Skeletal muscle tissue (tissue), 4 donors: ENCODE results near the gene PLXNB2. TPM values are rescaled to one million over a fixed set of nuclear protein-coding genes. Genes with fewer than 3 reads are reported as not detected.

Source experiments
- H3K27ac ChIP-seq: one replicate; pipeline ENCODE4 v1.7.0; 2013; ENCODE audit warnings: mild to moderate bottlenecking, low read depth, low read length, inconsistent platforms
- H3K27me3 ChIP-seq, 3 donors: one replicate each; pipeline ENCODE4 v1.7.0; 2013; ENCODE audit warnings: low read length in 3 of 3; ENCODE audit not compliant: control insufficient read depth in 3 of 3, insufficient read depth in 3 of 3
- H3K36me3 ChIP-seq, 3 donors: one replicate each; pipeline ENCODE4 v1.7.0; 2013; ENCODE audit warnings: low read length in 3 of 3; ENCODE audit not compliant: control insufficient read depth in 3 of 3, insufficient read depth in 3 of 3
- H3K4me1 ChIP-seq, 3 donors: one replicate each; pipeline ENCODE4 v1.7.0; 2013; ENCODE audit warnings: low read length in 3 of 3, mild to moderate bottlenecking in 3 of 3; ENCODE audit not compliant: control insufficient read depth in 3 of 3, insufficient read depth in 3 of 3
- H3K4me3 ChIP-seq, 3 donors: one replicate each; pipeline ENCODE4 v1.7.0; 2013; ENCODE audit warnings: low read length in 3 of 3
- H3K9ac ChIP-seq, 3 donors: one replicate each; pipeline ENCODE4 v1.7.0; 2013; ENCODE audit warnings: low read length in 3 of 3, mild to moderate bottlenecking in 3 of 3, moderate library complexity in 2 of 3, low read depth in 1 of 3
- H3K9me3 ChIP-seq, 3 donors: one replicate each; pipeline ENCODE4 v1.7.0; 2013; ENCODE audit warnings: low read length in 3 of 3; ENCODE audit not compliant: control insufficient read depth in 3 of 3
- total RNA-seq: library from RNA; depleted of rRNA; stranded (reverse); fragments of >200 nt; gene quantifications from one replicate; pipeline ENCODE4 v1.2.3, GENCODE V29; 2014
- donor health status: Osteomylitis.

PLXNB2 gene, protein sequence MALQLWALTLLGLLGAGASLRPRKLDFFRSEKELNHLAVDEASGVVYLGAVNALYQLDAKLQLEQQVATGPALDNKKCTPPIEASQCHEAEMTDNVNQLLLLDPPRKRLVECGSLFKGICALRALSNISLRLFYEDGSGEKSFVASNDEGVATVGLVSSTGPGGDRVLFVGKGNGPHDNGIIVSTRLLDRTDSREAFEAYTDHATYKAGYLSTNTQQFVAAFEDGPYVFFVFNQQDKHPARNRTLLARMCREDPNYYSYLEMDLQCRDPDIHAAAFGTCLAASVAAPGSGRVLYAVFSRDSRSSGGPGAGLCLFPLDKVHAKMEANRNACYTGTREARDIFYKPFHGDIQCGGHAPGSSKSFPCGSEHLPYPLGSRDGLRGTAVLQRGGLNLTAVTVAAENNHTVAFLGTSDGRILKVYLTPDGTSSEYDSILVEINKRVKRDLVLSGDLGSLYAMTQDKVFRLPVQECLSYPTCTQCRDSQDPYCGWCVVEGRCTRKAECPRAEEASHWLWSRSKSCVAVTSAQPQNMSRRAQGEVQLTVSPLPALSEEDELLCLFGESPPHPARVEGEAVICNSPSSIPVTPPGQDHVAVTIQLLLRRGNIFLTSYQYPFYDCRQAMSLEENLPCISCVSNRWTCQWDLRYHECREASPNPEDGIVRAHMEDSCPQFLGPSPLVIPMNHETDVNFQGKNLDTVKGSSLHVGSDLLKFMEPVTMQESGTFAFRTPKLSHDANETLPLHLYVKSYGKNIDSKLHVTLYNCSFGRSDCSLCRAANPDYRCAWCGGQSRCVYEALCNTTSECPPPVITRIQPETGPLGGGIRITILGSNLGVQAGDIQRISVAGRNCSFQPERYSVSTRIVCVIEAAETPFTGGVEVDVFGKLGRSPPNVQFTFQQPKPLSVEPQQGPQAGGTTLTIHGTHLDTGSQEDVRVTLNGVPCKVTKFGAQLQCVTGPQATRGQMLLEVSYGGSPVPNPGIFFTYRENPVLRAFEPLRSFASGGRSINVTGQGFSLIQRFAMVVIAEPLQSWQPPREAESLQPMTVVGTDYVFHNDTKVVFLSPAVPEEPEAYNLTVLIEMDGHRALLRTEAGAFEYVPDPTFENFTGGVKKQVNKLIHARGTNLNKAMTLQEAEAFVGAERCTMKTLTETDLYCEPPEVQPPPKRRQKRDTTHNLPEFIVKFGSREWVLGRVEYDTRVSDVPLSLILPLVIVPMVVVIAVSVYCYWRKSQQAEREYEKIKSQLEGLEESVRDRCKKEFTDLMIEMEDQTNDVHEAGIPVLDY (N-terminal part only)
- total RNA-seq = 48.5 TPM

DNA sequence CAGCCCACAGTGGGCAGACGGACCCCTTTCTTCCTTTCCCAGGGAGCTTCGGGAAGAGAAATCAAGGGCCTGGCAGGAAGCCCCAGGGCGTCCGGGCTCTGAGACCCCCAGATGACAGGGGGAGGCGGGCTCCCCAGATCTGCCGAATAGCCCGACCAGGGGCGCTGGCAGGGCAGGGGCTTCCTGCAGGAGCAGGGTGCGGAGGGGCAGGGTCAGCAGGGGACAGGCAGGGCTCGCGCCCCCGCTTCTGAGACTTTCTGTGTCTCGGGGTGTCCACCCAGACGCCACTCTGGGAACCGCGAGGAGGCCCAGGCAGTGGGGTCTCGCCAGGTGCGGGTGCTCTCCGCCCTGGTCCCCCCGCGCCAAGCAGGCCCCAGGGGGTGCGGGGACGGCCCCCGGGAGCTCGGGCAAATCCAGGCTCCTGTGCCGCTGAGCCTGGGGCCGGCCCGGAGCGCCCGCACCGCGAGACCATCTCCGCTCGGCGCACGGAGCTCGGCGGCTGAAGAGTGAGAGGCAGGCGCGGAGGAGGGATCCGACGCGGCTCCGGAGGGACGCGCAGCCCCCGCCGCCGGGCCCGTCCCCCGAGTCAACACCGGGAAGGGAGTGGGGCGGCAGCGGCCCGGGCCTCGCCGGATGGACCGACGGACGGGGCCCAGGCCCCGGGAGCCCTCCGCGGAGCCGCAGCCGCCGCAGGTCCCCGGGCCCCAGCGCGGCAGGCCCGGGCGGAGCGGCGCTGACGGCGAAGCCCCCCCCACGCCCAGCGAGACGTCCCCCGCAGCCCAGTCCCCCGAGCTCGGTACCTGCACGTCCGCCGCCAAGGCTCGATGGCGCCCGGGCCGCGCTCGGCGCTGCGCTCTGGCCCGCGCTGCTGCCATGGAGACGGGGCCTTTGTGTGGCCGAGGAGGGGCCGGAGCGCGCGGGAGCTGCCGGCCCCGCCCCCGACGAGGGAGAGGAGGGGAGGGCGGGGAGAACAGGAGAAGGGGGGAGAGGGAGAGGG lies at the start of gene PLXNB2:
Gene PLXNB2, minus strand, starts transcription at position 894 of the 997 bp plus-strand sequence. CDS start 17,062 bp downstream, outside the sequence.
- peaks cover 0 to 2% (median 0%) of the 10 kb centered on the region in 3 donors for H3K27me3 ChIP-seq
- H3K4me1 ChIP-seq = peaks cover 46 to 58% (median 53%) of the 10 kb centered on the region in 3 donors
- H3K27ac ChIP-seq = peak within 1 kb of the TSS; percentile 72
- peak within 1 kb of the TSS; percentile 68 to 74 (median 70) for H3K9ac ChIP-seq
- H3K36me3 ChIP-seq = no peaks in the 10 kb centered on the region
- peak within 1 kb of the TSS; percentile 69 to 76 (median 72) for H3K4me3 ChIP-seq
- H3K9me3 ChIP-seq = no peaks in the 10 kb centered on the region

DNA sequence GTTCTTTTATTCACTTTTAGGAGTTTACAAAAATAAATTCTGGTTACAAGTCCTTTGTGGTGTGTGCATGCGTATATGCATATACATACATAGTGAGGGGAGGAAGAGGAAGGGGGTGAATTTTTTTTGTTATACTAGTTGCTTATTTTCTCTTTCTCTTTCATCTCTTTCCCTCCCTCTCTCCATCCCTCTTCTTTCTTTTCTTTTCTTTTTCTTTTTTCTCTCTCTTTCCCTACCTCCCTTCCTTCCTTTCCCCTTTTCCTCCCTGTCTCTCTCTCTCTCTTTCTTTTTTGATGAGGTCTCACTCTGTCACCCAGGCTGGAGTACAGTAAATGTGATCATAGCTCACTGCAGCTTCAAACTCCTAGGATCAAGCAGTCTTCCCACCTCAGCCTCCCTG lies 49.8 kb upstream of the PLXNB2 start:
- no peak overlapping the region for H3K9ac ChIP-seq
- no peak overlapping the region for H3K27ac ChIP-seq
- H3K36me3 ChIP-seq = peaks cover 5 to 18% (median 7%) of the 10 kb centered on the region in 3 donors
- peaks cover 0 to 15% (median 11%) of the 10 kb centered on the region in 3 donors for H3K4me1 ChIP-seq
- H3K9me3 ChIP-seq = no peaks in the 10 kb centered on the region
- no peak overlapping the region for H3K4me3 ChIP-seq
- no peaks in the 10 kb centered on the region for H3K27me3 ChIP-seq

DNA sequence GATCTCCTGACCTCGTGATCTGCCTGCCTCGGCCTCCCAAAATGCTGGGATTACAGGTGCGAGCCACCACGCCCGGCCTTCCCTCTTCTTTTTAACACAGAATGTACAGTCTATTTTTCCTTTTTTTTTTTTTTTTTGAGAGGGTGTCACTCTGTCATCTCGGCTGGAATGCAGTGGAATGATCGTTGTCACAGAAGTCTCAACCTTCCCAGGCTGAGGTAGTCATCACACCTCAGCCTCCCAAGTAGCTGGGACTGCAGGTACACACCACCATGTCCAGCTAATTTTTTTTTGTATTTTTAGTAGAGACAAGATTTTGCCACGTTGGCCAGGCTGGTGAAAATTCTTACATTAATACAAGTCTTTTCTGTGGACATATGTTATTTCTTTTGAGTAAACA lies 48.7 kb upstream of the PLXNB2 start:
- Histone ChIP-seq H3K27me3 (no peaks in the 10 kb centered on the region), H3K4me3 (no peak overlapping the region), H3K36me3 (peaks cover 5 to 16% (median 5%) of the 10 kb centered on the region in 3 donors), H3K9me3 (no peaks in the 10 kb centered on the region), H3K4me1 (peaks cover 0 to 8% (median 3%) of the 10 kb centered on the region in 3 donors), H3K9ac (no peak overlapping the region), H3K27ac (no peak overlapping the region)

DNA sequence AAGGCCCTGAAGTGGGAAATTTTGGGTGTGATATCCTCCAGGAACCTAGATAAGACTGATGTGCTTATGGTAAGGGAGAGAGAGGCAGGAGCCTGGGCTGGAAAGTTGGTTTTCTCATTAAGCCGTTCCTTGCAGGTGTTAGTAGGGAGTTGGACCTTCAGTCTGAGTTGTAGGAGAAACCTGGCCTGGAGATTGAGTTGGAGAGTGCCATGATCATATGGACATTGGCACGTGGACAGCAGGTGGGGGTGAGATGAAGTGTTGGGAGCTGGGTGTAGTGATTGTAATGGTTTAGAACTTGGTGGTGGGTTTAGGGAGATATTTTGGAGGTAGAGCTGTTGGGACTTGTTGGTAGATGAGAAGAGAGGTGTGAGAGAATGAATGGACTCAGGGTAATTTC lies 40.6 kb upstream of the PLXNB2 start:
- Histone ChIP-seq H3K9me3 (no peaks in the 10 kb centered on the region), H3K4me3 (no peak overlapping the region), H3K27ac (no peak overlapping the region), H3K9ac (no peak overlapping the region), H3K36me3 (peaks cover 5 to 13% (median 6%) of the 10 kb centered on the region in 3 donors), H3K27me3 (no peaks in the 10 kb centered on the region), H3K4me1 (peaks cover 8 to 20% (median 14%) of the 10 kb centered on the region in 3 donors)

DNA sequence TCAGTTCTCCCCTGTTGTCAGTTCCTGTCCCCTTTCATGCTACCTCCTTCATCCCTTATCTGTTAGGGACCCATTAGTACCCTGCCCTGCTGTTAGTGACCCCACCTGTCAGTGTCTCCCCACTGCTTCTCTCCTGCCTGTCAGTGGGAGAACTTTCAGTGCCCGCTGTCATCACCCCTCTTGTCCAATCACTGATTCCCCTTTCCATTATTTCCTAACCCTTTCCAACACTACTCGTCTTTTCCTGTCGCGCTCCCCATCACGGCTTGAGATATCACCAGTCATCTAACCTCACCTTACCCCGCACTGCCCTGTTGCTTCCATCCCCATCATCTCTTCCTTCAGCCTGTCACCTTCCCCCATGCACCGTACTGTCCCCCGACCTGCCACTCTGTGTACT lies 39.7 kb upstream of the PLXNB2 start:
- Histone ChIP-seq H3K4me1 (peaks cover 16 to 28% (median 22%) of the 10 kb centered on the region in 3 donors), H3K9me3 (no peaks in the 10 kb centered on the region), H3K36me3 (peaks cover 2 to 10% (median 5%) of the 10 kb centered on the region in 3 donors), H3K27ac (no peak overlapping the region), H3K27me3 (no peaks in the 10 kb centered on the region), H3K4me3 (peak overlapping the region in 1 of 3 donors; percentile 2), H3K9ac (peak overlapping the region in 2 of 3 donors; percentile 32 to 60)

- peaks cover 19 to 31% (median 24%) of the 10 kb centered on the region in 3 donors for H3K4me1 ChIP-seq
- no peaks in the 10 kb centered on the region for H3K27me3 ChIP-seq
- peak overlapping the region in 2 of 3 donors; percentile 32 to 43 for H3K9ac ChIP-seq
- H3K27ac ChIP-seq = no peak overlapping the region
- no peak overlapping the region for H3K4me3 ChIP-seq
- H3K9me3 ChIP-seq = no peaks in the 10 kb centered on the region
- H3K36me3 ChIP-seq = peaks cover 2 to 10% (median 5%) of the 10 kb centered on the region in 3 donors
Observed at GRCh38 chr22:50346470-50346869, 39.0 kb upstream of the PLXNB2 start.

- peaks cover 19 to 31% (median 24%) of the 10 kb centered on the region in 3 donors for H3K4me1 ChIP-seq
- H3K27me3 ChIP-seq = no peaks in the 10 kb centered on the region
Observed at GRCh38 chr22:50343541-50343935, 36.1 kb upstream of the PLXNB2 start.

GRCh38 chr22:50342651-50343540 lies 35.5 kb upstream of the PLXNB2 start, which contains the start of gene PPP6R2:
Gene PPP6R2, plus strand, starts transcription at chr22:50343327. Its CDS starts 50,582 bp downstream, at chr22:50393909.
- Histone ChIP-seq H3K9ac (peak within 1 kb of the TSS; percentile 81 to 89 (median 86)), H3K36me3 (peaks cover 2 to 10% (median 3%) of the 10 kb centered on the region in 3 donors), H3K27ac (peak within 1 kb of the TSS; percentile 79), H3K4me1 (peaks cover 19 to 28% (median 21%) of the 10 kb centered on the region in 3 donors), H3K9me3 (no peaks in the 10 kb centered on the region), H3K27me3 (no peaks in the 10 kb centered on the region), H3K4me3 (peak within 1 kb of the TSS; percentile 75 to 80 (median 79))

More at GRCh38 chr22:50343541-50343935, 36.1 kb upstream of the PLXNB2 start:
- peak overlapping the region; percentile 56 to 79 (median 79) for H3K4me3 ChIP-seq
- peak overlapping the region; percentile 81 to 89 (median 86) for H3K9ac ChIP-seq
- peaks cover 2 to 10% (median 5%) of the 10 kb centered on the region in 3 donors for H3K36me3 ChIP-seq
- peak overlapping the region; percentile 79 for H3K27ac ChIP-seq
- H3K9me3 ChIP-seq = no peaks in the 10 kb centered on the region
